Effector memory CD4-positive, alpha-beta T cell (primary cell): ENCODE data around the gene DENND2C.

Source experiments
- DNase-seq, 3 donors: peaks; one replicate each; pipeline ENCODE4 v3.0.0-alpha.2; 2020
- H3K27ac ChIP-seq: 2 replicates; pipeline ENCODE4 v1.7.0; 2013; ENCODE audit warnings: mild to moderate bottlenecking, low read length, moderate library complexity; ENCODE audit not compliant: insufficient read depth, poor library complexity, severe bottlenecking
- H3K27me3 ChIP-seq: replicated peaks from 2 replicates; pipeline ENCODE4 v1.7.0; 2013; ENCODE audit warnings: mild to moderate bottlenecking, low read length; ENCODE audit not compliant: insufficient read depth, control insufficient read depth, poor library complexity, severe bottlenecking
- H3K36me3 ChIP-seq: 2 replicates; pipeline ENCODE4 v1.7.0; 2013; ENCODE audit warnings: mild to moderate bottlenecking, low read length, moderate library complexity; ENCODE audit not compliant: control insufficient read depth, insufficient read depth
- H3K4me1 ChIP-seq: 2 replicates; pipeline ENCODE4 v1.7.0; 2013; ENCODE audit warnings: low read length, mild to moderate bottlenecking; ENCODE audit not compliant: control insufficient read depth, insufficient read depth, poor library complexity, severe bottlenecking
- H3K4me3 ChIP-seq: 2 replicates; pipeline ENCODE4 v1.7.0; 2013; ENCODE audit warnings: low read length, low read depth, mild to moderate bottlenecking; ENCODE audit not compliant: insufficient read depth, poor library complexity, severe bottlenecking
- H3K9me3 ChIP-seq: 2 replicates; pipeline ENCODE4 v1.7.0; 2013; ENCODE audit warnings: mild to moderate bottlenecking, low read length, moderate library complexity; ENCODE audit not compliant: control insufficient read depth

The DENND2C gene

GRCh38 chr1:114552106-114552639 lies 117.7 kb downstream of the DENND2C start:
- H3K27ac ChIP-seq, result no peak overlapping the region
- no peak for DNase-seq
- H3K4me3 ChIP-seq, result no peak overlapping the region
- H3K36me3 ChIP-seq, result no peaks in the 10 kb centered on the region
- no peaks in the 10 kb centered on the region for H3K27me3 ChIP-seq
- H3K9me3 ChIP-seq, result no peaks in the 10 kb centered on the region
- no peaks in the 10 kb centered on the region for H3K4me1 ChIP-seq

GRCh38 chr1:114551400-114551799 lies 118.4 kb downstream of the DENND2C start:
- Histone ChIP-seq H3K9me3 (no peaks in the 10 kb centered on the region), H3K4me3 (no peak overlapping the region), H3K4me1 (no peaks in the 10 kb centered on the region), H3K27me3 (no peaks in the 10 kb centered on the region), H3K27ac (no peak overlapping the region), H3K36me3 (no peaks in the 10 kb centered on the region)
- DNase-seq, result no peak

DNA sequence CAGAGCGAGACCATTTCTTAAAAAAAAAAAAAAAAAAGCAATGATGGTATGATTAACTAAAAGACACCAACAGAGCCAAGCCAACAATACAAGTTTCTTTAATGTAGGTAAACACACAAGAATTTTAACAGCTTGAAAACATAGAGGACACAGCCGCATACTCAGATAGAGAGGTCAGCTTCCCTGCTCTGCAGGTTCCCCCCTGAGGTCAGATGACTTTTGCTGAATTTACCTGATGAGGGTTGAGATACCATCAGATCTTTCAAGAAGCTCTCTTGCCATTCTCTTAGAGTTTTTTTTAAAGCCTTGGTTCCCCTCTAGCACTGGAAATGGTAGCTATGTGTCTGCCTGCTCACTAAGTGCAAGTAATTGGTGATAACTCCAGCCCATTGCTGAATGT lies 119.5 kb downstream of the DENND2C start:
- no peaks in the 10 kb centered on the region for H3K4me1 ChIP-seq
- no peak overlapping the region for H3K27ac ChIP-seq
- H3K27me3 ChIP-seq, result no peaks in the 10 kb centered on the region

GRCh38 chr1:114549137-114549536 lies 120.7 kb downstream of the DENND2C start:
- Histone ChIP-seq H3K9me3 (no peaks in the 10 kb centered on the region), H3K27ac (no peak overlapping the region), H3K27me3 (no peaks in the 10 kb centered on the region), H3K4me3 (no peak overlapping the region), H3K4me1 (no peaks in the 10 kb centered on the region), H3K36me3 (no peaks in the 10 kb centered on the region)
- no peak for DNase-seq

More for the DNA sequence above, 119.5 kb downstream of the DENND2C start:
- Histone ChIP-seq H3K4me3 (no peak overlapping the region), H3K9me3 (no peaks in the 10 kb centered on the region), H3K36me3 (no peaks in the 10 kb centered on the region)
- no peak for DNase-seq

- no peaks in the 10 kb centered on the region for H3K4me1 ChIP-seq
- no peaks in the 10 kb centered on the region for H3K36me3 ChIP-seq
- H3K27ac ChIP-seq, result no peak overlapping the region
- no peak for DNase-seq
- no peak overlapping the region for H3K4me3 ChIP-seq
- H3K27me3 ChIP-seq, result no peaks in the 10 kb centered on the region
- no peaks in the 10 kb centered on the region for H3K9me3 ChIP-seq
Measured at GRCh38 chr1:114547076-114547475, 122.8 kb downstream of the DENND2C start.

GRCh38 chr1:114545796-114546195 lies 124.1 kb downstream of the DENND2C start:
- Histone ChIP-seq H3K27ac (no peak overlapping the region), H3K9me3 (no peaks in the 10 kb centered on the region), H3K36me3 (no peaks in the 10 kb centered on the region), H3K4me1 (no peaks in the 10 kb centered on the region), H3K27me3 (no peaks in the 10 kb centered on the region), H3K4me3 (no peak overlapping the region)
- DNase-seq, result no peak

- H3K36me3 ChIP-seq, result no peaks in the 10 kb centered on the region
- H3K4me3 ChIP-seq, result no peak overlapping the region
- H3K4me1 ChIP-seq, result no peaks in the 10 kb centered on the region
- no peak overlapping the region for H3K27ac ChIP-seq
- DNase-seq, result no peak
- H3K27me3 ChIP-seq, result no peaks in the 10 kb centered on the region
- H3K9me3 ChIP-seq, result no peaks in the 10 kb centered on the region
Measured at GRCh38 chr1:114545315-114545714, 124.5 kb downstream of the DENND2C start.

DNA sequence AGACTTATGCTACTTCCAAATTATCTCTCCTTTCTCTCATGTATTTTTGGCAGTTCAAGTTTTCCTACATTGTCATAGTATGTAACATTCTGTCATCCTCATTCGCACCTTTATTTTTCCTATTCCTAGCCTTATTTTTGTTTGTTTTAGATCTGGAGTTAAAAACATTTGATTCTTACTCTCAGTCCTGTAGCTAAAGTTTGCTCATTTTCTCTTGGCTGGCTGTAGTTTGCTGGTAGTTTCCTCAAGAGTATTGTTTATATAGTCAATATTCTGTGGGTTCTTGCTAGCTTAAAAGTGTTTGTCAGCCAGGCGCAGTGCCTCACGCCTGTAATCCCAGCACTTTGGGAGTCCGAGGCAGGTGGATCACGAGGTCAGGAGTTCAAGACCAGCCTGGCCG lies 129.0 kb downstream of the DENND2C start:
- no peak overlapping the region for H3K4me3 ChIP-seq
- H3K36me3 ChIP-seq, result no peaks in the 10 kb centered on the region
- no peaks in the 10 kb centered on the region for H3K9me3 ChIP-seq
- H3K27ac ChIP-seq, result no peak overlapping the region
- H3K4me1 ChIP-seq, result no peaks in the 10 kb centered on the region
- no peak for DNase-seq
- no peaks in the 10 kb centered on the region for H3K27me3 ChIP-seq

DNA sequence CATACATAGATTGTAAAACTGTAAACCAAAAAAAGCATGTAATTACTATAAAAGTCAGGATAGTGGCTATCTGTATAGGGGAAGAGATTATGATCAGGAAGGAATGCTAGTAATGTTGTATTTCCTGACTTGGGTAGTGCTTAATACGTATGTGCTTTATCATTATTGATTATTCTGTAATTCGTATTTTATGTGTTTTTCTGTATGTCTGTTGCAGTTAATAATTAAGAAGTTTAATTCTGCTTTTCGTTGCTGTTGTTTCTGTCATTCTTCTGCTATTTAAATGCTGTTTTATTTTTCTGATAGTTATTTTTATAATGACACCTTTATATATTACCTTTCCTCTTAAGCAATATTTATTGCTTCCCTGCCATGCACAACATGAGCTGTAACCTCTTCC lies 129.6 kb downstream of the DENND2C start:
- Histone ChIP-seq H3K27ac (no peak overlapping the region), H3K4me3 (no peak overlapping the region), H3K36me3 (no peaks in the 10 kb centered on the region), H3K27me3 (no peaks in the 10 kb centered on the region), H3K4me1 (no peaks in the 10 kb centered on the region), H3K9me3 (no peaks in the 10 kb centered on the region)
- no peak for DNase-seq

DNA sequence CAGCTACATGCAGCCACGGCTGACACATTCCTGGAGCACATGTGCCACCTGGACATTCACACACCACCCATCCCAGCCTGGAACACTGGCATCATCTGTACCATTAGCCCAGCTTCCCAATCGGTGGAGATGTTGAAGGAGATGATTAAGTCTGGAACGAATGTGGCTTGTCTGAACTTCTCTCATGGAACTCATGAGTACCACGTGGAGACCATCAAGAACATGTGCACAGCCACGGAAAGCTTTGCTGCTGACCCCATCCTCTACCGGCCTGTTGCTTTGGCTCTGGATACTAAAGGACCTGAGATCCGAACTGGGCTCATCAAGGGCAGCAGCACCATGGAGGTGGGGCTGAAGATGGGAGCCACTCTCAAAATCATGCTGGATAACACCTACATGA lies 133.8 kb downstream of the DENND2C start:
- Histone ChIP-seq H3K36me3 (no peaks in the 10 kb centered on the region), H3K27me3 (no peaks in the 10 kb centered on the region), H3K9me3 (no peaks in the 10 kb centered on the region), H3K4me3 (no peak overlapping the region), H3K4me1 (no peaks in the 10 kb centered on the region), H3K27ac (no peak overlapping the region)
- DNase-seq, result no peak

GRCh38 chr1:114535401-114535800 lies 134.4 kb downstream of the DENND2C start:
- Histone ChIP-seq H3K27ac (no peak overlapping the region), H3K27me3 (no peaks in the 10 kb centered on the region), H3K4me3 (no peak overlapping the region), H3K9me3 (no peaks in the 10 kb centered on the region), H3K4me1 (no peaks in the 10 kb centered on the region), H3K36me3 (no peaks in the 10 kb centered on the region)
- DNase-seq, result no peak
